ENCODE measurements around the gene NLRP10. TPM values are rescaled to one million over a fixed set of nuclear protein-coding genes. Genes with fewer than 3 reads are reported as not detected.

NLRP10 gene
- polyA plus RNA-seq, 2 donors: not detected

GRCh38 chr11:7924536-7924935 is 40.7 kb downstream of the NLRP10 start:
- H3K4me1 ChIP-seq (ENCODE audit: control insufficient read depth in 2 of 2, insufficient read depth in 2 of 2, low read length in 1 of 2): no peaks in the 10 kb centered on the region
- no peaks in the 10 kb centered on the region for H3K36me3 ChIP-seq (ENCODE audit: control insufficient read depth in 2 of 2, insufficient read depth in 2 of 2, low read length in 1 of 2)
- H3K27ac ChIP-seq (ENCODE audit: low read depth in 2 of 2, low read length in 1 of 2): no peak overlapping the region
- no peaks in the 10 kb centered on the region for H3K27me3 ChIP-seq (ENCODE audit: control insufficient read depth in 1 of 2, insufficient read depth in 2 of 2, low read length in 2 of 2)
- H3K4me3 ChIP-seq (ENCODE audit: low read depth in 1 of 2, low read length in 2 of 2): no peak overlapping the region
- WGBS, 2 donors: 49 to 63% methylated on average over 2 of the region's 2 CpGs
- H3K9me3 ChIP-seq (ENCODE audit: control insufficient read depth in 2 of 2, insufficient read depth in 1 of 2, low read depth in 1 of 2, low read length in 1 of 2): no peaks in the 10 kb centered on the region

- Histone ChIP-seq H3K4me3 (ENCODE audit: low read depth in 1 of 2, low read length in 2 of 2) (no peak overlapping the region), H3K9me3 (ENCODE audit: control insufficient read depth in 2 of 2, insufficient read depth in 1 of 2, low read depth in 1 of 2, low read length in 1 of 2) (no peaks in the 10 kb centered on the region), H3K4me1 (ENCODE audit: control insufficient read depth in 2 of 2, insufficient read depth in 2 of 2, low read length in 1 of 2) (no peaks in the 10 kb centered on the region), H3K36me3 (ENCODE audit: control insufficient read depth in 2 of 2, insufficient read depth in 2 of 2, low read length in 1 of 2) (no peaks in the 10 kb centered on the region), H3K27ac (ENCODE audit: low read depth in 2 of 2, low read length in 1 of 2) (no peak overlapping the region), H3K27me3 (ENCODE audit: control insufficient read depth in 1 of 2, insufficient read depth in 2 of 2, low read length in 2 of 2) (no peaks in the 10 kb centered on the region)
- 61 to 63% methylated on average over 2 of the region's 2 CpGs for WGBS, 2 donors
Observed at GRCh38 chr11:7918141-7918540, 47.1 kb downstream of the NLRP10 start.

Other genes with a start within 250 kb of the NLRP10 start
- not detected for gene OR5P2, start 168.5 kb downstream of the NLRP10 start, polyA plus RNA-seq
- not detected for gene OR5P3, start 134.6 kb downstream of the NLRP10 start, polyA plus RNA-seq
- gene OR10A6, start 34.2 kb downstream of the NLRP10 start, polyA plus RNA-seq: not detected
- gene OR10A3, start 23.7 kb downstream of the NLRP10 start, polyA plus RNA-seq: not detected
- gene EIF3F, start 21.9 kb upstream of the NLRP10 start, polyA plus RNA-seq: 100 to 1,000 TPM in 1 of 2 donors, 10 to 100 TPM in 1; 80.4 to 406 TPM
- under 1 TPM; 0.71 to 0.78 TPM for gene TUB, start 115.8 kb upstream of the NLRP10 start, polyA plus RNA-seq
- gene RIC3, start 203.6 kb upstream of the NLRP10 start, polyA plus RNA-seq: 10 to 100 TPM in 1 of 2 donors, 1 to 10 TPM in 1; 6.2 to 11.6 TPM

All from esophagus (tissue), 2 donors.